ENCODE measurements around the gene PAK6. TPM values are rescaled to one million over a fixed set of nuclear protein-coding genes. Genes with fewer than 3 reads are reported as not detected.

PAK6 gene
- total RNA-seq, 2 donors from 2014 or later = 7.7 to 9.1 TPM

DNA sequence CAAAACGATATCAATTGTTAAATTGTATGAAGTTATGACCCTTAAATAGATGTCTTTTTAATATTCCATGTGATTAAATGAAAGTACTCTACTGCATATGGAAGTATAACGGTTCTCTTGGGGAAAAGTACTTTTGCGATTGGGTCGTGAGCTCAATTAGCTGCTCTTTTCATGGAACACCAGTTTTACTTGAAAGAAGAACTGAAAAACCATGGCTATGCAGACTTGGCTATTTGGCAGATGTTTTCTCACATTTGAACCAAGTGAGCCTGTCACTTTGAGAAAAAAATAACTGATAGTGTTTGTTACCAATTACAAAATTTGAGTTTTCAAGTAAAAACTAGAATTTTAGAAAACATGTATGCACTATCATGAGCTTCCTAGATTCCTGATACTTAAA is 78.7 kb downstream of the PAK6 start:
- TF ChIP-seq, protein P1, sequence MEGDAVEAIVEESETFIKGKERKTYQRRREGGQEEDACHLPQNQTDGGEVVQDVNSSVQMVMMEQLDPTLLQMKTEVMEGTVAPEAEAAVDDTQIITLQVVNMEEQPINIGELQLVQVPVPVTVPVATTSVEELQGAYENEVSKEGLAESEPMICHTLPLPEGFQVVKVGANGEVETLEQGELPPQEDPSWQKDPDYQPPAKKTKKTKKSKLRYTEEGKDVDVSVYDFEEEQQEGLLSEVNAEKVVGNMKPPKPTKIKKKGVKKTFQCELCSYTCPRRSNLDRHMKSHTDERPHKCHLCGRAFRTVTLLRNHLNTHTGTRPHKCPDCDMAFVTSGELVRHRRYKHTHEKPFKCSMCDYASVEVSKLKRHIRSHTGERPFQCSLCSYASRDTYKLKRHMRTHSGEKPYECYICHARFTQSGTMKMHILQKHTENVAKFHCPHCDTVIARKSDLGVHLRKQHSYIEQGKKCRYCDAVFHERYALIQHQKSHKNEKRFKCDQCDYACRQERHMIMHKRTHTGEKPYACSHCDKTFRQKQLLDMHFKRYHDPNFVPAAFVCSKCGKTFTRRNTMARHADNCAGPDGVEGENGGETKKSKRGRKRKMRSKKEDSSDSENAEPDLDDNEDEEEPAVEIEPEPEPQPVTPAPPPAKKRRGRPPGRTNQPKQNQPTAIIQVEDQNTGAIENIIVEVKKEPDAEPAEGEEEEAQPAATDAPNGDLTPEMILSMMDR (conservative IDR thresholded peaks at IDR 0.05) = no peak
- no peak overlapping the region for H3K27ac Mint-ChIP-seq
- peaks cover 2% of the 10 kb centered on the region for H3K4me1 Mint-ChIP-seq
- DNase-seq = no peak
- peaks cover 75% of the 10 kb centered on the region for H3K27me3 Mint-ChIP-seq (ENCODE audit: insufficient read depth)
- Histone ChIP-seq H3K36me3 (ENCODE audit: control insufficient read depth, insufficient read depth, low read length) (no peaks in the 10 kb centered on the region), H3K4me3 (ENCODE audit: low read length) (no peak overlapping the region), H3K27ac (ENCODE audit: low read depth, low read length) (no peak overlapping the region), H3K9me3 (ENCODE audit: control insufficient read depth, low read length) (no peaks in the 10 kb centered on the region), H3K9ac (ENCODE audit: extremely low read depth, low read length, poor library complexity, severe bottlenecking) (no peak overlapping the region), H3K4me1 (ENCODE audit: control insufficient read depth, insufficient read depth, low read length) (no peaks in the 10 kb centered on the region), H3K27me3 (ENCODE audit: control insufficient read depth, insufficient read depth, low read length, poor library complexity, severe bottlenecking) (peaks cover 60% of the 10 kb centered on the region)
- H3K36me3 Mint-ChIP-seq (ENCODE audit: low read depth) = no peaks in the 10 kb centered on the region
- 86 to 90% methylated on average over 4 of the region's 4 CpGs for WGBS, 2 experiments (ENCODE audit: insufficient coverage in 1 of 2, insufficient read length in 1 of 2)
- no peaks in the 10 kb centered on the region for H3K9me3 Mint-ChIP-seq
- H3K4me3 Mint-ChIP-seq = no peak overlapping the region

DNA sequence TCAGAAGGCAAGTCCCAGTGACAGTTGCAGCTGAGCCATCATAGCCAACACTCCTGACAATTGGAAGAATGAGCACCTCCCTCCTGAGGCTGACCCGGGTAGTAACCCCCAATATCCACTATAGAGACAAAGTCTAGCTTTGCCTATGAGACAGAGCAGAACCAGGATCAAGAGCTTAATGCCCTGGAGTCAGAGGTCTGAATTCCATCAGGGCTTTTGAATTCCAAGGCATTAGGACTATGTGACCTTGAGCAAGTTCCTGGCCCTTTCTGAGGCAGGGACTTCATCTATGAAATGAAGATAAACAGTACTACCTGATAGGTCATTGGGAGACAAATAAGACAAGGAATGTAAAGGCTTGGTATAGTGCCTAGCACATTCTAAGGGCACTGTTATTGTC is 81.5 kb downstream of the PAK6 start:
- Histone ChIP-seq H3K9me3 (ENCODE audit: control insufficient read depth, low read length) (no peaks in the 10 kb centered on the region), H3K4me3 (ENCODE audit: low read length) (no peak overlapping the region), H3K9ac (ENCODE audit: extremely low read depth, low read length, poor library complexity, severe bottlenecking) (no peak overlapping the region), H3K4me1 (ENCODE audit: control insufficient read depth, insufficient read depth, low read length) (no peaks in the 10 kb centered on the region), H3K27me3 (ENCODE audit: control insufficient read depth, insufficient read depth, low read length, poor library complexity, severe bottlenecking) (peaks cover 56% of the 10 kb centered on the region), H3K36me3 (ENCODE audit: control insufficient read depth, insufficient read depth, low read length) (no peaks in the 10 kb centered on the region), H3K27ac (ENCODE audit: low read depth, low read length) (no peak overlapping the region)
- Mint-ChIP-seq H3K9me3 (no peaks in the 10 kb centered on the region), H3K27ac (no peak overlapping the region), H3K27me3 (ENCODE audit: insufficient read depth) (peaks cover 66% of the 10 kb centered on the region), H3K36me3 (ENCODE audit: low read depth) (no peaks in the 10 kb centered on the region), H3K4me3 (no peak overlapping the region), H3K4me1 (peaks cover 2% of the 10 kb centered on the region)
- TF ChIP-seq, protein P1 (conservative IDR thresholded peaks at IDR 0.05) = no peak
- no peak for DNase-seq
- 82 to 100% methylated on average over 1 of the region's 1 CpG for WGBS, 2 experiments (ENCODE audit: insufficient coverage in 1 of 2, insufficient read length in 1 of 2)

DNA sequence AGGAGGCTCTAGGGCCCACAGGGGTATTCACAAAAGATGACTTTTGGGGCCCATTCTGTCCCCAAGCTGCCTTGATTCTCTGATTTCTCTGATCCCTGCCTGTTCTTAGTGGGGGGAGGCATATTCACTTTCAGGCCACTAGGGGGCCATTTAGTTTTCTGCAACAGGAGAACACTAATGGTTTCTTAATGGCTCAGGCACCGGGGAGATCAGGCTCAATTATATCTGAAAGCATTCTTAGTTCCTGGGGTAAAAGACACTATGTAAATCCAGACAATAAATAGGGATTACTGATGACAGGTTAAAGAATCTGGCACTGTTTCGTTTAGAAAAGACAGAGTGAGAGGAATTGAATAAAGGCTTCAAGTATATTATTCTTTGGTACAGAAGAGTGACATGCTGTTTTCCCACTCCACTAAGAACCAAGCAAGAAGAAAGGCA is 82.1 kb downstream of the PAK6 start:
- peak; percentile 76 for DNase-seq
- H3K9me3 Mint-ChIP-seq = no peaks in the 10 kb centered on the region
- no peak overlapping the region for H3K4me3 ChIP-seq (ENCODE audit: low read length)
- no peaks in the 10 kb centered on the region for H3K4me1 ChIP-seq (ENCODE audit: control insufficient read depth, insufficient read depth, low read length)
- H3K9me3 ChIP-seq (ENCODE audit: control insufficient read depth, low read length) = no peaks in the 10 kb centered on the region
- no peaks in the 10 kb centered on the region for H3K36me3 Mint-ChIP-seq (ENCODE audit: low read depth)
- WGBS, 2 experiments (ENCODE audit: insufficient coverage in 1 of 2, insufficient read length in 1 of 2) = 0 to 18% methylated on average over 2 of the region's 2 CpGs
- H3K27ac Mint-ChIP-seq = no peak overlapping the region
- H3K9ac ChIP-seq (ENCODE audit: extremely low read depth, low read length, poor library complexity, severe bottlenecking) = no peak overlapping the region
- H3K27ac ChIP-seq (ENCODE audit: low read depth, low read length) = no peak overlapping the region
- no peaks in the 10 kb centered on the region for H3K36me3 ChIP-seq (ENCODE audit: control insufficient read depth, insufficient read depth, low read length)
- H3K27me3 ChIP-seq (ENCODE audit: control insufficient read depth, insufficient read depth, low read length, poor library complexity, severe bottlenecking) = peaks cover 56% of the 10 kb centered on the region
- TF ChIP-seq, protein P1 (conservative IDR thresholded peaks at IDR 0.05) = peak; percentile 95
- H3K4me3 Mint-ChIP-seq = no peak overlapping the region
- H3K4me1 Mint-ChIP-seq = peaks cover 2% of the 10 kb centered on the region
- peaks cover 66% of the 10 kb centered on the region for H3K27me3 Mint-ChIP-seq (ENCODE audit: insufficient read depth)
